Stomach smooth muscle (tissue), 2 donors: ENCODE results near the gene SS18L1.

Experiments used
- H3K27ac ChIP-seq: one replicate; pipeline ENCODE4 v1.7.0; 2013; ENCODE audit warnings: mild to moderate bottlenecking, low read length, inconsistent platforms
- H3K27me3 ChIP-seq, 2 donors: one replicate each; pipeline ENCODE4 v1.7.0; 2013; ENCODE audit warnings: low read length in 2 of 2; ENCODE audit not compliant: insufficient read depth in 2 of 2, control insufficient read depth in 1 of 2
- H3K36me3 ChIP-seq, 2 donors: one replicate each; pipeline ENCODE4 v1.7.0; 2013; ENCODE audit warnings: low read length in 2 of 2; ENCODE audit not compliant: control insufficient read depth in 2 of 2, insufficient read depth in 2 of 2
- H3K4me1 ChIP-seq: one replicate; pipeline ENCODE4 v1.7.0; 2013; ENCODE audit warnings: low read length; ENCODE audit not compliant: control insufficient read depth, insufficient read depth
- H3K4me3 ChIP-seq, 2 donors: one replicate each; pipeline ENCODE4 v1.7.0; 2013; ENCODE audit warnings: low read length in 2 of 2
- H3K9ac ChIP-seq, 2 donors: one replicate each; pipeline ENCODE4 v1.7.0; 2013; ENCODE audit warnings: low read length in 2 of 2, mild to moderate bottlenecking in 1 of 2
- H3K9me3 ChIP-seq, 2 donors: one replicate each; pipeline ENCODE4 v1.7.0; 2013; ENCODE audit warnings: low read length in 2 of 2; ENCODE audit not compliant: control insufficient read depth in 2 of 2
- donor health status: healthy.
- donor health status: Pancreatic carcinoma.

SS18L1 gene

DNA sequence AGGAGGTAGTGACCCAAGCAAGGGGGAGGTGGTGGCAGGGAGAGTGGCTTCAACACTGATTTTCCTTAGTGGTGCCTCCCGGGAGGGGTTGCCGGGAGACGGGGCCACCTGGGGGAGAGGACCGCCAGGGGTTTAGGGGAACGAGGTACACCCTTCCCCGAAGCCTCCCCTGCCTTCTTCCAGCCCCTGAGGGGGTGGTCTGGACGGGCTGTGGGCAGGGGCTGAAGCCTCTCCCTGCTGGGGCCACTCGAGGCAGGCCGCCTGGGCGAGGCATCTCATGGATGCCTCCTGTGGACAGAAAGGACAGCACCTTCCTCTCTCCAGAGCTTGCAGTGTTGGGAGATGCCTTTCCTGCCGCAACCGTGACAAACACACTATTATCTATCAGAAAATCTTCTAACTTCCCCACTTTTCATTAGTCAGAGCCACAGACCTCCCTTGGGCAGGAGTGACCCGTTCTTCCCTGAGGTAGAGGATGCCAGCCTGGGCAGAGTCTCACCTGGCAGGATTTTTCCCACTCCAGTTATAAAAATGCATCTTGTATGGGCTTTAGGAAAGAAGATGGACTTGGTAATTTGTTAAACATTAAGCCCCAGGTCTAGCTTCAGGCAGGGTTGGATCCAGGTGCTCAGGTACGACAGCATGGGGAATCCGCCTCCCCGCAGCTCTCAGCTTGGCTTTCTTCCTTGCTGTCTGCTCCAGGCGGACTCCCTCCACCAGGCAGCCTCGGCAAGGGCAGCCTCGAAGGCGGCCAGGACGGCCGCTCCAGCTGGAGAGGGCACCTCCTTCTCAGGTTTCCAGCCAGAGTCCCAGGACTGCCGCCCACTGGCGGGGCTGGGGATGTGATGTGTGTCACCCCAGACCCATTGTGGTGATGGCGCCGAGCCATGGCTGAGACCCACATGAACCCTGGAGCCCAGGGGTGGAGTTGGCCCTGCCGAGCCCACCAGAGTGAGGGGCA lies 65.5 kb downstream of the SS18L1 start:
- H3K9me3 ChIP-seq, result no peaks in the 10 kb centered on the region
- no peak overlapping the region for H3K9ac ChIP-seq
- peaks cover 32 to 33% of the 10 kb centered on the region in 2 donors for H3K27me3 ChIP-seq
- H3K27ac ChIP-seq, result no peak overlapping the region
- H3K4me1 ChIP-seq, result no peaks in the 10 kb centered on the region
- no peak overlapping the region for H3K4me3 ChIP-seq
- H3K36me3 ChIP-seq, result no peaks in the 10 kb centered on the region

DNA sequence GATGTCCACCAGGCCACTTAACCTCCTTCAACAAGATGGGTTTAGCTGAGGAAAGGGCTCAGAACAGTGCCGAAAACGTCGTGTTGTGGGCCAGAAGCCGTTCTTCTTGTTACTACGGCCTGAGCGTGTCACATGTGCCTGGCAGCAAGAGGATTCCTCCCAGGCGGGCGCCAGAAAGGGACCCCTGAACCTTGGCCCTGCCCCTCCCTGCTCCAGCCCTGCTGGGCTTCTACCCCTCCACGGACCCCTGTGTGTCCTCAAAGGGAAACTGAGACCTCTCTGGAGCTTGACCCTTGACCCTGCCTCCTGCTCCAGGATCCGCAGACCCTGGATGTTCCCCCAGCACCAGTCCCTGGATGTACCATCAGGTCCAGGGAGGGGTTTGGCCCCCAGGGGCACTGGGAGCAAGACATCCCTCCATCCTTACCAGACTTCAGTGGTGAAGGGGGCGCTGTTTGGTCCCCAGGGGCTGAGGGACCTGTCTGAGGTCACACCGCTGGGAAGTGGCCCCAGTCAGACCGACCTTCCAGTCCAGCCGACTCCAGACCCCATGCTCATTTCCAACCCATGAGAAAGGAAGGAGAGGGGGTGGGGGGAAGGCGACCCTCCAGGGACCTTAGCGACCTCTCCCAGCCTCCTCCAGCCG lies 66.4 kb downstream of the SS18L1 start:
- Histone ChIP-seq H3K4me3 (no peak overlapping the region), H3K9ac (no peak overlapping the region), H3K4me1 (no peaks in the 10 kb centered on the region), H3K27me3 (peaks cover 40% of the 10 kb centered on the region in 2 donors), H3K9me3 (no peaks in the 10 kb centered on the region), H3K27ac (no peak overlapping the region), H3K36me3 (no peaks in the 10 kb centered on the region)

DNA sequence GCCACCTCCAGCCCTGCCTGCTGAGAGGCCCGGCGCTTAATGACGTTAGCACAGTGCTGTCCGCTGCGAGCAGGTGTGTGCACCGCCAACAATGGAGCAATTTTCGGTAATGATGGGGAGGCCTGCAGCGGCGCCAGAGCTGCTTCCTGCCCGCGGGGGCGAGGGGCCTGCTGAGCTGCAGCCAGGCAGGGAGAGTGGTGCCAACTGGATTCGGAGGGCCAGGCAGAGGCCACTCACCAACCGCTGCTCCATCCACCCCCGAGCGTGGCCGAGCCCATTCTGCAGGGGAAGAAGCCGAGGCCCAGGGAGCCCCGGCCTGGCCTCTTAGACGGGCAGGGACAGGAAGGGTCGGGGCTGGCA lies 66.9 kb downstream of the SS18L1 start:
- H3K27ac ChIP-seq, result no peak overlapping the region
- no peak overlapping the region for H3K4me3 ChIP-seq
- no peaks in the 10 kb centered on the region for H3K9me3 ChIP-seq
- no peaks in the 10 kb centered on the region for H3K36me3 ChIP-seq
- H3K9ac ChIP-seq, result no peak overlapping the region
- H3K27me3 ChIP-seq, result peaks cover 45% of the 10 kb centered on the region in 2 donors
- no peaks in the 10 kb centered on the region for H3K4me1 ChIP-seq

DNA sequence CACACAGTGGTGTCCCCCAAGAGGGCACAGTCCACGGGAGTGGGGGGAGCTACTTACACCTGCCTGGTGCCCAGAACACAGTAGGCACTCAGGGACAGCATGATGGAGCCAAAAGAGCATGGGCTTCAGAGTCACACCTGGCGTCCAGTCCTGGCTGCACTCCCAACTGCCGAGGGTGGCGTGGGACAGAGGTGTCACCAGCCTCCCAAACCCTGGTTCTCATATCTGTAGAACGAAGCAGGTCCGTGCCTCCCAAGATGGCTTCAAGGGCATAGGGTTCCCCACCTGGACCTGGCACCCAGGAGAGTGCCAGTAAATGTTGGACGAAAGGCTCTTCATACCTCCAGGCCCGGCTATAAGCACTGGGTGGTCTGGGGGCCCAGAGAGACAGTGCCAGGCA lies 67.6 kb downstream of the SS18L1 start:
- no peak overlapping the region for H3K27ac ChIP-seq
- H3K27me3 ChIP-seq, result peaks cover 45 to 50% of the 10 kb centered on the region in 2 donors
- H3K4me1 ChIP-seq, result no peaks in the 10 kb centered on the region
- no peak overlapping the region for H3K4me3 ChIP-seq
- no peaks in the 10 kb centered on the region for H3K9me3 ChIP-seq
- H3K36me3 ChIP-seq, result no peaks in the 10 kb centered on the region
- H3K9ac ChIP-seq, result no peak overlapping the region

DNA sequence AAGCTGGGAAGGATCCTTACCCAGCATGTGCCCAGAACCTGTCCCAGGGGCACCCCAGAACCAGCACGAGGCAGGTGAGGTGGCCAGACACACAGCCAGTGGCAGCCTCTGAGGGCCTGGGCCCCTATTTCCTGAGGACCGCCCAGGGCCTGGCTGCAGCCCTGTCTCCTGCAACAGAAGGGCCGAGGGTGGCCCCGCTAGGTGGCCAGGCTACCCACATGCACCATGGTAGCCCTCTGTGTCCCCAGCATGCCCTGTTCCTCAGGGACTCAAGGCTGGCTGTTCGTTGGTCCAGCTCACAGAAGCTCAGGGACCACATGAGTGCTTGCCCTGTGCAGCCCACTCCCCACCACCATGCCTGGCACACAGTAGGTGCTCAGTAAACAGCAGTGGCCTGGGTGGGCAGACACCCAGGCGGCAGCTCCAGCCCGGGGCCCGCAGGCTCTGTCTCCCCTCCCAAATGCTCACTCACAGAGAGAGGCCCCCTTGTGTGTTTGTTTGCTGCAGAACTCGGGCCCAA lies 68.3 kb downstream of the SS18L1 start:
- Histone ChIP-seq H3K36me3 (no peaks in the 10 kb centered on the region), H3K27me3 (peaks cover 46 to 50% of the 10 kb centered on the region in 2 donors), H3K27ac (no peak overlapping the region), H3K9me3 (no peaks in the 10 kb centered on the region), H3K9ac (no peak overlapping the region), H3K4me1 (no peaks in the 10 kb centered on the region), H3K4me3 (no peak overlapping the region)

DNA sequence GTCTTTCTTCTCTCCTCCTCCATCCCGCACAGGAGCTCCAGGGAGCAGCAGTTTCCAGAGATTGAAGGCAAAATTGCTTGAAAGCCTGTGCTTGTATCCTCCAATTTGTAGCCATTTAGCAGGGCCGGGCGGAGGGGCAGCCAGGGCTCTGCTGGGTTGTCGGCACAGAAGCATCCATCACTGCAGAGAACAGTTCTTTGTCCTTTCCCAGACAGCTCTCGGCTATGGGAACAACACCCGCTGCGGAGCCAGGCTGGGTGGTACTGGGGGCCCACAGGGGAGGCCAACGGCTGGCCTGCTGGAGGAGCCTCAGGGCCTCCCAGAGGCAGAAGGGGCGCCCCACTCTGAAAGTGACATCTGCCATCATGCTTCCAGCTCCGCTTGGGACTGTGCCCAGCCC lies 68.7 kb downstream of the SS18L1 start:
- H3K27ac ChIP-seq, result no peak overlapping the region
- H3K4me3 ChIP-seq, result no peak overlapping the region
- no peak overlapping the region for H3K9ac ChIP-seq
- no peaks in the 10 kb centered on the region for H3K4me1 ChIP-seq
- H3K36me3 ChIP-seq, result no peaks in the 10 kb centered on the region
- H3K9me3 ChIP-seq, result no peaks in the 10 kb centered on the region
- H3K27me3 ChIP-seq, result peaks cover 50 to 54% of the 10 kb centered on the region in 2 donors

DNA sequence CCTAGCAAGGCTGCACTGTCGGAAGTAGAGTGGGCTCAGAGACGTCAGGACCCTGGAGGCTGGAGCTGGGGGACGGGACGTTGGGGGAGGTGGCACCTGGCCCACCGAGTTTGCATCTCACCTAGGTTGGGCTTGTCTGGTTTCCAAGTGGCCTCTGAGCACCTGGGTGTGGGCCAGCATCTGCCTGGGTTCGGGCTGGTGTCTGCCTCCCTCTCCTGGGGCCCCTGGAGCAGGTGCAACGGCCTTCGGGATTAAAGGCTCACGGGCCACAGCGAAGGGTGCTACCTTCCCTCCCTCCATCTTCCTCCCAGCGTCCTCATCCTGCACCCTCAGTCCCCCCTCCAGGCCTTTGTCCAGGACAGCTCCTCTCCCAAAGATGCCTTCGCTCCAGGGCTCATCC lies 70.5 kb downstream of the SS18L1 start:
- no peak overlapping the region for H3K4me3 ChIP-seq
- H3K27ac ChIP-seq, result no peak overlapping the region
- no peak overlapping the region for H3K9ac ChIP-seq
- no peaks in the 10 kb centered on the region for H3K9me3 ChIP-seq
- peaks cover 62 to 71% of the 10 kb centered on the region in 2 donors for H3K27me3 ChIP-seq
- no peaks in the 10 kb centered on the region for H3K36me3 ChIP-seq
- H3K4me1 ChIP-seq, result no peaks in the 10 kb centered on the region

DNA sequence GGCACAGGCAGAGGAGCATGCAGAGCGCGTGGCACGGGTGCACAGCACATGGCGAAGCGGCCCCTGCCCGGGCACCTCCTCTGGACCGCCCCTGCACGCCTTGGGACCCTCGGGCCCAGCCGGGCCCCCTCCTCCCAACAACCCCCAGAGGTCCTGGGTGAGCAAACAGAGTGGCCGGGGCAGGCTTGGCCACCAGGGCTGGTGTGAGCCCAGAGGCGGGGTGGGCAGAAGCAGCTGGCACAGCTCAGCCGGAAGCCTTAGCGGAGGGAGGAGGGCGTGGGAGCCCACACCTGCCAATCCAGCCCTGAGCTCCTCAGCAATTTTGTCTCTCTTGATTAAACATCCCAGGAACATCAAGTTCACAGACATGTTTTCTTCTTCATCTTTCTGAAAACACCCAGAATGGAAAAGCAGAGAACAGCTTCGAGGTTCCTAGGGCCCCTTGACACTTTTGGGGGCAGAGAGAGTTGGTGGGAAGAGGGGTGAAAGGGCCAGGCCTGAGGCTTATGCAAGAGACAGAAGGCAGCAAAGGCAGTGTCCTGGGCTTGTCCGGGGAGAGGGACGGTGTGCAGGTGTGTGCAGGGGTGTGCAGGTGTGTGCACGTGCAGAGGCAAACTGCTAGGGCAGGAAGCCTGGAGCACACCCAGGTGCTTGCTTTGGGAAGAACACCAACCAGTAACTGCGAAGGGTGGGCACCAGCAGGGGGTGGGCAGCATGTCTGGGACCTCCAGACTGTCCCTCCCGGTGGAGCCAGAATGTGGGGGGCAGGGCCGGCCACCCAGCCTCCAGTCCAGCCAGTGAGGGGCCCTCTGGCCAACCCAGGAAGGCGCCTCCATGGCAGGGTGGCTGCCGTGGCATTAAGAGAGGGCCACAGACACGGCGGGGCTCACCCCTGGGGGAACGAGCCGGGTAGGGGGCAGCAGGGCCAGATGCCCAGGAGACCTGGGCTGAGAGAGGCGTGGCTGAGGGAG lies 71.7 kb downstream of the SS18L1 start:
- Histone ChIP-seq H3K27me3 (peaks cover 55 to 66% of the 10 kb centered on the region in 2 donors), H3K27ac (no peak overlapping the region)

DNA sequence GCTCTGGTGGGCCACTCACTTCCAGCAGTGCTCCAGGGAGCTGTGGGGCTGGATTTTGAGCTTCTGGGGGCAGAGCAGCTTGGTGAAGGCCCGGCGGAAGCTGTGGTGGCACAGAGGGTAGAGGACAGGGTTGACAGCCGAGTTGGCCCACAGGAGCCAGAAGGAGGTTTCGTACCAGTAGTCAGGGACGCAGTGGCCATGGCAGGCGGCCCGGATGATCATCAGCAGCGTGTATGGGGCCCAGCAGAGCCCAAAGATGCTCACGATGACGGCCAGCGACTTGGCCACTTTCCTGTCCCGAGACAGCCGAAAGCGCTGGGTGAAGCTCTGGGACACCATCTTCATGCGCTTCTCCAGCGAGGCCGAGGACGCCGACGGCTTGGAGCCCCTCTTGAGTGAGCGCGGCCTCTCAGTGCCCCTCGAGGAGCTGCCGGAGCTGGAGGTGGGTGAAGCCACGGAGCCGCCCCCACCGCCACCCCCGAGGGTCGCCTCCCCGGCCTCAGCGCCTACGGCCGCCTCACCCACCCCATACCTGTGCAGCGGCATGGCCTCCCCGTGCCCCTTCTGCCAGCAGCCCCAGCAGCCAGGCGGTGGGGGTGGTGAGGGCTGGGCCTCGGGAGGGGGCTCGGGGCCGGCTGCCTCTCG lies 72.5 kb downstream of the SS18L1 start:
- H3K27me3 ChIP-seq, result peaks cover 53 to 66% of the 10 kb centered on the region in 2 donors

More for the DNA sequence above, 71.7 kb downstream of the SS18L1 start:
- H3K9ac ChIP-seq, result no peak overlapping the region
- no peak overlapping the region for H3K4me3 ChIP-seq
- H3K36me3 ChIP-seq, result no peaks in the 10 kb centered on the region
- peaks cover 6% of the 10 kb centered on the region for H3K4me1 ChIP-seq
- H3K9me3 ChIP-seq, result no peaks in the 10 kb centered on the region

More for the DNA sequence above, 72.5 kb downstream of the SS18L1 start:
- peaks cover 8% of the 10 kb centered on the region for H3K4me1 ChIP-seq
- no peaks in the 10 kb centered on the region for H3K36me3 ChIP-seq
- no peak overlapping the region for H3K4me3 ChIP-seq
- H3K27ac ChIP-seq, result no peak overlapping the region
- no peak overlapping the region for H3K9ac ChIP-seq
- H3K9me3 ChIP-seq, result no peaks in the 10 kb centered on the region
